ENCODE data around the gene COL4A1. TPM values are rescaled to one million over a fixed set of nuclear protein-coding genes. Genes with fewer than 3 reads are reported as not detected.

COL4A1 gene
- total and polyA plus RNA-seq, 2 of the 13 experiments (the other 11 are each of a cell fraction or from before 2014, with no cell fraction given), result not detected

DNA sequence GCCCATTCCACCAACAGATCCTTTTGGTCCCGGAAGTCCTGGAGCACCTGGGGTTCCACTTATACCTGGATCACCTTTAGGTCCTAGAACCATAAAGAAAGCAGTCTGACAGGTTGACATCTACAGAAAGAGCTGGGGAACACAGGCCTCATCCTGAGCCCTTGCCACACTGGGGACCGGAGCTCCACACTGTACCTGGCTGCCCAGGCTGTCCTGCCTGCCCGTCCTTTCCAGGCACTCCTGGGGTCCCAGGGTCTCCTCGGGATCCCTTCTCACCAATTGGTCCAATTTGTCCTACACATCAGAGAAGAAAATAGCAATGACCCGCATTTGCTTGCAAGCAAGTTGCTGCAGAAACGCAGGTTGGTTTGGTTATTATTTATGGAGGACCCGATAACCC, 130.5 kb downstream of the COL4A1 start:
- H3K36me3 ChIP-seq (replicated peaks in 1 of 2; ENCODE audit: control insufficient read depth in 1 of 2, insufficient read depth in 2 of 2, low read length in 2 of 2), result no peaks in the 10 kb centered on the region
- 54% methylated on average over 3 of the region's 7 CpGs for WGBS (ENCODE audit: low lambda C conversion rate)
- no TSS peak for BruUV-seq (replicated peaks)
- TF ChIP-seq KLF9 (CRISPR knock-in tag; IDR thresholded peaks at IDR 0.05; ENCODE audit: low read depth) (no peak), ZSCAN30 (CRISPR knock-in tag; IDR thresholded peaks at IDR 0.05) (no peak), BATF2 (CRISPR knock-in tag; IDR thresholded peaks at IDR 0.05) (no peak), ZNF615 (CRISPR knock-in tag; IDR thresholded peaks at IDR 0.05; ENCODE audit: borderline replicate concordance) (no peak), DNMT1 (CRISPR knock-in tag; IDR thresholded peaks at IDR 0.05) (no peak), HOXA5 (CRISPR knock-in tag; IDR thresholded peaks at IDR 0.05) (no peak), KAT8 (CRISPR knock-in tag; IDR thresholded peaks at IDR 0.05) (no peak), MED8 (CRISPR knock-in tag; IDR thresholded peaks at IDR 0.05; ENCODE audit: insufficient replicate concordance) (no peak), ZNF556 (CRISPR knock-in tag; IDR thresholded peaks at IDR 0.05; ENCODE audit: borderline replicate concordance) (no peak), PCBP2 (optimal IDR thresholded peaks at IDR 0.05; ENCODE audit: low read depth, low read length, poor library complexity, severe bottlenecking) (no peak), GFI1 (CRISPR knock-in tag; IDR thresholded peaks at IDR 0.05; ENCODE audit: borderline replicate concordance) (no peak), ZNF143 (CRISPR knock-in tag; IDR thresholded peaks at IDR 0.05) (no peak), ERF (CRISPR knock-in tag; IDR thresholded peaks at IDR 0.05) (no peak), YEATS2 (CRISPR knock-in tag; IDR thresholded peaks at IDR 0.05; ENCODE audit: borderline replicate concordance) (no peak), SRF (IDR thresholded peaks at IDR 0.05; ENCODE audit: low read depth, low read length) (no peak), THAP9 (CRISPR knock-in tag; IDR thresholded peaks at IDR 0.05; ENCODE audit: borderline replicate concordance) (no peak)
- TF ChIP-seq, protein P1, sequence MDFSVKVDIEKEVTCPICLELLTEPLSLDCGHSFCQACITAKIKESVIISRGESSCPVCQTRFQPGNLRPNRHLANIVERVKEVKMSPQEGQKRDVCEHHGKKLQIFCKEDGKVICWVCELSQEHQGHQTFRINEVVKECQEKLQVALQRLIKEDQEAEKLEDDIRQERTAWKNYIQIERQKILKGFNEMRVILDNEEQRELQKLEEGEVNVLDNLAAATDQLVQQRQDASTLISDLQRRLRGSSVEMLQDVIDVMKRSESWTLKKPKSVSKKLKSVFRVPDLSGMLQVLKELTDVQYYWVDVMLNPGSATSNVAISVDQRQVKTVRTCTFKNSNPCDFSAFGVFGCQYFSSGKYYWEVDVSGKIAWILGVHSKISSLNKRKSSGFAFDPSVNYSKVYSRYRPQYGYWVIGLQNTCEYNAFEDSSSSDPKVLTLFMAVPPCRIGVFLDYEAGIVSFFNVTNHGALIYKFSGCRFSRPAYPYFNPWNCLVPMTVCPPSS (IDR thresholded peaks at IDR 0.05), result no peak
- H3K9ac ChIP-seq (ENCODE audit: insufficient read depth, low read depth, low read length), result no peak overlapping the region
- ChIA-PET CTCF (ENCODE audit: low intra/inter-chr PET ratio, low total read pairs) (no interaction called here), POLR2A (no interaction called here)
- FAIRE-seq (no peak), ATAC-seq (no peak), DNase-seq (ENCODE audit: low spot score) (no peak)
- intact Hi-C loops (cut with micrococcal nuclease; ENCODE audit: unreplicated experiment), result no loop called here
- in situ Hi-C loops (cut with HindIII; ENCODE audit: extremely low pct_ligation_motif_present, low pct_unique_long_range_greater_than_20kb), result no loop called here
- H4K20me1 ChIP-seq (ENCODE audit: insufficient read depth, low read length), result no peaks in the 10 kb centered on the region
- H3K27ac ChIP-seq (ENCODE audit: extremely low read length, insufficient read depth, low read length), result no peak overlapping the region
- no peak overlapping the region for H3K4me3 ChIP-seq (replicated peaks in 1 of 3; ENCODE audit: insufficient read depth in 1 of 3, low read depth in 2 of 3, low read length in 3 of 3)
- no peaks in the 10 kb centered on the region for H3K79me2 ChIP-seq (ENCODE audit: insufficient read depth, low read length)
- H3K9me3 ChIP-seq (ENCODE audit: low read length), result no peaks in the 10 kb centered on the region
- H3K4me1 ChIP-seq (ENCODE audit: insufficient read depth, low read length), result no peaks in the 10 kb centered on the region
- no peak overlapping the region for H2AFZ ChIP-seq (ENCODE audit: low read length)
- H3K27me3 ChIP-seq (ENCODE audit: control insufficient read depth in 1 of 2, insufficient read depth in 2 of 2, low read length in 2 of 2), result peaks cover 0 to 12% of the 10 kb centered on the region in 2 experiments; a peak in 3 of 5 replicates
- H3K4me2 ChIP-seq (ENCODE audit: low read depth, low read length), result no peak overlapping the region
